HG03103 (cell line): ENCODE data around the gene CYB5A.

Source experiments
- ATAC-seq: cut with Tn5 transposase; IDR thresholded peaks from one replicate; pipeline ENCODE4 v1.9.1; 2021; ENCODE audit warnings: low read depth; ENCODE audit not compliant: unreplicated experiment

The CYB5A gene

DNA sequence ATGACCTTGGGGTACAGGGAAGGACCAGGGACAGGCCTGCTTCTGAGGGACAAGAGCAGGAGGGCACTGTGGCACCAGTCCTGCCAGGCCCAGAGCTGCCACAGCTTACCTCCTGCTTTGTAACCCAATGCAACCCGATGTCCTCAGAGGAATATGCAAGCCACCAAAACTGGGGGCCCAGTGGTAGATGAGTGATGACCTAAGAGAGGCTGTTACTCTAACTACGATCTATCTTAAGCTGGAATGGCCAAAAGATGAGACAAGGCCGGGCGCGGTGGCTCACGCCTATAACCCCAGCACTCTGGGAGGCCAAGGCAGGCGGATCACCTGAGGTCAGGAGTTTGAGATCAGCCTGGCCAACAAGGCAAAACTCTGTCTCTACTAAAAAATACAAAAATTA is 12.8 kb downstream of the CYB5A start:
- no peak for ATAC-seq

GRCh38 chr18:74278058-74278457 is 13.7 kb downstream of the CYB5A start:
- ATAC-seq, result no peak

DNA sequence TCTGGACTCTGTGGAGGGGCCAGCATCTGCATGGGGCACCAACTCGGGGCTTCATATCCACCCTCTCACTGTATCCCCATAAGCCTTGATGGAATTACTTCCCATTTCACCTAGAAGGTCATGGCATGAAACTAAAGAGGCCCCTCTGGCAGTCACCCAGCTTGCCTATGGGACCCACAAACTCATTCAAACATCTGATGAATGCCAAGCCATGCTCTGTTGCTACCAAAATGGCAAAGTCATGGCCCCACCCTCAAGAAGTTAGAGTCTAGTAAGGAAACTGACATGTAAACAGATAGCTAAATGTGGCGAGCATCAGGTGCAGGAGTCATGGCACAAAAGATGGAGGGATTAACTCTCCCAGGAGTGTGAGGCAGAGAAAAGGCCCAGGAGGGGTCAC is 14.5 kb downstream of the CYB5A start:
- ATAC-seq, result no peak

DNA sequence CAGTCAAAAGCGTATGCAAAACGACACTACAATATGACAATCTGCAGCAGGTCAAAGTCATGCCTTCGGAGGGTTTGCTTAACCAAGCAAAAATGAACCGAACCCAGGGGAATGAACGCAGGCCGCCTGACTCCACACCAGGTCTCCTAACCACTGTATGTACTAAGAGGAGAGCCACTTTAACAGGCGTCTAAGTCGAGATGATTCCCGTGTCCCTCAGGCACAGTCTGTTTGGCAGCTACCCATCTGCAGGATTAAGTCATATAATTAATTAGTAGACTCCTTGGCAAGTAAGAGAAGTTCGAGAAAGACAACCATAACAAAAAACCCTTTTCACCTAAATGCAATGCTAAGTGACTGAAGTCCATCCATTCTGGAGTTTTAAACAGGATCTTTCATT is 15.2 kb downstream of the CYB5A start:
- no peak for ATAC-seq

DNA sequence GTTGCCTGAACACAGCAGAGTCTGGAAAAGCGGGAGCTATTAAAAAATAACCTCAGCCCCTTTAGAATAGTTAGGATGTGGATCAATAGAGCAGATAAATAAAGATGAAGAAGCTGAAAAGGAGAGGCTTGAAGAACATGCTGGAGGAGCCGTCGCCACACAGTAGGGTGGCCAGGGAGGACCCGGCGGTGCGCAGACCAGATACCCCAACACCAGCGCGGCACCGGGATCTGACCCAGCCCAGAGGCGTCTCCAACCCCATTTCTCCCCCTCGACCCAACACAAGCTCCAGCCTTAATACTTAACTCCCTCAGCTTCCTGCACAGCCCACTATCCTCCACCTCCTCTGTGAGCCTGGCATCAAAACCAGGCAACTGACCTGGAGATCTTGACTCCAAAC is 16.0 kb downstream of the CYB5A start:
- ATAC-seq, result no peak

DNA sequence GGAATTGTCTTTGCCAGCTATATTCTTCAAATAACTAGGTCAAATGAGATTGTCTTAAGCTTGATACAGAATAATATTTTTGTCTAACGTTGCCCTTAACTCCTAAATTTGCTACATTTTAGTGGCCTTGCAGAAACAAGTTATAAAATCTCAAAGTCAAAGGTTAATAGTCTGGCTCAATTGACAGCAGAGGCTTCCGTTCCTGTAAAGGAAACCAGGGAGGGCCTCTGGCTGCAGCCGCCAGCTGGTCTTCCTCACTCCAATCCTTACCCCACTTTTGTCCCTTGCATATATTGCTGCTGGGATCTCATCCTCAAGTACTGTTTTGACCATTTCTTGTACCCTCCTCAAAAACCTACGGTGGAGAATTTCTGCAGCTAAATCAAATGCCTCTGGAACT is 17.1 kb downstream of the CYB5A start:
- ATAC-seq, result no peak

- no peak for ATAC-seq
Measured at GRCh38 chr18:74273394-74273793, 18.4 kb downstream of the CYB5A start.

GRCh38 chr18:74271635-74272034 is 20.1 kb downstream of the CYB5A start:
- no peak for ATAC-seq

GRCh38 chr18:74268933-74269620 is 22.7 kb downstream of the CYB5A start:
- no peak for ATAC-seq

DNA sequence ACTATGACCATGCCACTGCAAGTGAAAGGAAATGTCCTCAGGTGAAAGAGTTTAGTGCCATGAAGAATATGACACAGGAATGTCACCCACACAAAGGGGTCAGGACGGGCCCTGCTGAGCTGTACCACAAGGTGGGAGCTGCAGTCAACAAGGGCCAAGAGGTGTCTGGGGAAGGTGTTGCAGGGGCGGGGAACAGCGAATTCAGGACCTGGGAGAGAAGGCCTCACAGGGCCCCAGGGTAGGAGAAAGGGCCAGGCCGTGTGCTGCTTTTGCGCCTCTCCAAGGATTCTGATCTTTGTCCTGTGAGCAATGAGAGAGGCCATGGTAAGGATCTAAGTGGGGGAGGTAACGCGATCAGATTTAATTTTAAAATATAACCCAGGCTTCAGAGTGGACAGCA is 23.6 kb downstream of the CYB5A start:
- ATAC-seq, result no peak

GRCh38 chr18:74266161-74266560 is 25.6 kb downstream of the CYB5A start:
- no peak for ATAC-seq

DNA sequence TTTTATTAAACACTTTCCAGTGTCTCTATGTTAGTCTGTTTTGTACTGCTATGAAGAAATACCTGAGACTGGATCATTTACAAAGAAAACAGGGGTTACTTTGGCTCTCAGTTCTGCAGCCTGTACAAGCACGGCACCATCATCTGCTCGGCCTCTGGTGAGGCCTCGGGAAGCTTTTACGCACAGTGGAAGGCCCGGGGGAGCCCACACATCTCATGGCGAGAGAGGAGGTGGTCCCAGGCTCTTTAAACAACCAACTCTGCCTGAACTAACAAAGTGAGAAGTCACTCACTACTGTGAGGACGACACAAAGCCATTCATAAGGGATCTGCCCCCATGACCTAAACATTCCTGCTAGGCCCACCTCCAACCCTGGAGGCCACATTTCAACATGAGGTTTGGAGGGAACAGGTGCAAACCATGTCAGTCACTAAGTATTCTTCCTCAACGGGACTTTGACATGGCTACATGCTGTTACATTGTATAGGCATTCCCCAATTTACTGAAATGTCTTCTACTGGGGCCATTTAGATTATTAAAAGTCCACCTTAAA is 26.1 kb downstream of the CYB5A start:
- no peak for ATAC-seq

DNA sequence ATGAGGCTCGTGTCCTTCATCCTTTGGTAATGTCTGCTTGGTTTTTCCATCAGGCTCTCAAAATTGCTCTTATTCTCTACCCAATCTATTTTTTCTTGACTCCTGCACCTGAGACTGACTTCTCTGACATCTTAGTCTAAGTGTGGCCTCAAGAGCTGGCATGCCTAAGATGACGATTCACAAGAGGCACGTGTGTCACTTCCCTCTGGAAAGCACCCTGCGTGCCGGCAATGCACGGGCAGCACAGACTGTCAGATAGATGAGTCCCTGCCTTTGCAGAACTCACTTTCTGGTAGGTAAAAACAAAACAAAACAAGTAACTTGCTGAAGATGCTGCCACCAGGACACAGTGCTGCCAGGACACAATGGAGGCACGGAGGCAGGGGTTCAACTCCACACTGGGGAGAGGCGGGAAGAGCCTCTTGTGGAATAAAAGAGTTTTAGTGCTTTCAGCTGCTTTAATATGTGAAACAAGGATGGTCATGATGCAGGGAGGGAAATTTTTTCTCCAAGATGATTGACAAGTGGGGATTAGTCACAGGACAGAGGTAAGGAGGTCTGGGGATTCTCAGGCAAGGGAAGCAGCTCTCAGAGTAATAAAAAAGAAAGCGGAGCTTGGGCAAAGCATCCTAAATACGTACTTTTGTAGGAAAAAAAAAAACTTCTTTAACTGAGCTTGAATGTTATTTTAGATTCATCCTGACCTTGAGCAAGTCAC is 27.3 kb downstream of the CYB5A start:
- peak; percentile 96 for ATAC-seq

DNA sequence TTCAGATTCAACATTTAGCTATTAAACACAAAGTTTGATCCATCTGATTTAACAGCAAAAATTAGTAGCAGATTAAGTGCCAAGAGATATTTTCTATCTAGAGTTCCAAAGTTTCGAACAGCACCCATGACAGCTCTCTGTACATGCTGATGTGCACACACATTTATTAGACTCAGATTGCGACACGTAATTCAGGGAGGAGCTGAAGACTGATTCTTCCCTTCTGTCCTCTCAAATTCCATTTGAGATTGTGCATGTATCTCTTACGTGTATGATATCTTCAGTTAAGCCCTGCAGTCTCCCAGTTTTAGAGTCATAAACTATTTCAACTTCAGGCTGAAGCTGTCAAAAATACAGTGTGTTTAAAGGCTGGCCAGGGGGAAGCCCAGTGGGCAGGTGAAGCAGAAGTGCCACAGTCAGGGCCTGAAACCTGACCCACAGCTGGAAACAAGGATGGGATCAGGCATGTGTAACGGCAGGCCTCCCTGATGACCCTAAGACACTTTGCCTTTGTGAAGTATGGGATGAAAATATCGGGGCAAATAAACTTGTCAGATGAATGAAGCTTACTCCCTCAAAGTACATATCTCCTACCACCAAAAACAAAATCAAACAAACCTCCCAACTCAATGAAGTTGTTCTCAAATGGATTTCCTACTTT is 30.6 kb downstream of the CYB5A start:
- no peak for ATAC-seq

GRCh38 chr18:74259347-74259746 is 32.4 kb downstream of the CYB5A start:
- ATAC-seq, result no peak

- ATAC-seq, result no peak
Measured at GRCh38 chr18:74257083-74257482, 34.7 kb downstream of the CYB5A start.

GRCh38 chr18:74256190-74256589 is 35.6 kb downstream of the CYB5A start:
- ATAC-seq, result no peak

GRCh38 chr18:74255131-74255616 is 36.6 kb downstream of the CYB5A start:
- ATAC-seq, result no peak

GRCh38 chr18:74252039-74252395 is 39.7 kb downstream of the CYB5A start:
- ATAC-seq, result no peak

GRCh38 chr18:74251297-74252038 is 40.3 kb downstream of the CYB5A start:
- no peak for ATAC-seq

DNA sequence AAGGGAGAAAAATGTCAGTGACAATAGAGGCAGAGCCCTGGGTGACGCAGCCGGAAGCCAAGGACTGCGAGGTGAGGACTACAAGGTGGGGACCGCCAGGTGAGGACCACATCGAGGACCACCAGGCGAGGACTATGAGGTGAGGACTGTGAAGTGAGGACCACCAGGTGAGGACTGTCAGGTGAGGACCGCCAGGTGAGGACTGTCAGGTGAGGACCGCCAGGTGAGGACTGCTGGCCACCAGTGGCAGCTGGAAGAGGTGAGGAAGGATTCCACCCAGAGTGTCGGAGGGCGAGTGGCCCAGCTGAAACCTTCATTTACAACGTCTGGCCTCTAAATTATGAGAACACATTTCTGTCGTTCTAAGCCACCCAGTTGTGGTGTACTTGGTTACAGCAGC is 41.6 kb downstream of the CYB5A start:
- no peak for ATAC-seq
